Bronchial epithelial cell (primary cell): ENCODE results near the gene TSLP. TPM values are rescaled to one million over a fixed set of nuclear protein-coding genes. Genes with fewer than 3 reads are reported as not detected.

Experiments used
- DNase-seq: peaks from one replicate; pipeline ENCODE4 v3.0.0-alpha.2; 2010; ENCODE audit warnings: low read depth
- FAIRE-seq: peaks from 2 replicates; lab custom pipeline; 2011; peaks lifted over from hg19 to GRCh38; lab: Jason Lieb, UNC
- H3K27me3 ChIP-seq: 2 replicates; pipeline ENCODE4 v1.5.1; 2011; ENCODE audit warnings: low read length; ENCODE audit not compliant: control insufficient read depth, insufficient read depth
- H3K36me3 ChIP-seq: 2 replicates; pipeline ENCODE4 v1.5.1; 2011; ENCODE audit warnings: low read length; ENCODE audit not compliant: control insufficient read depth, insufficient read depth
- H3K4me3 ChIP-seq: 2 replicates; pipeline ENCODE4 v1.5.1; 2011; ENCODE audit warnings: mild to moderate bottlenecking, low read depth, low read length, control low read depth
- total RNA-seq: library from RNA; depleted of rRNA; stranded (reverse); fragments of >200 nt; gene quantifications from 2 replicates; pipeline ENCODE4 v1.2.1, GENCODE V29; 2014
- TF ChIP-seq, protein P1 (sequence below): IDR thresholded peaks from 2 replicates; pipeline ENCODE4 v1.5.1; 2011; ENCODE audit warnings: mild to moderate bottlenecking, moderate library complexity, low read length, control low read depth, inconsistent platforms; ENCODE audit not compliant: insufficient read depth, severe bottlenecking

TSLP gene
- total RNA-seq, 1 donor from 2014 or later: 0.79 TPM

DNA sequence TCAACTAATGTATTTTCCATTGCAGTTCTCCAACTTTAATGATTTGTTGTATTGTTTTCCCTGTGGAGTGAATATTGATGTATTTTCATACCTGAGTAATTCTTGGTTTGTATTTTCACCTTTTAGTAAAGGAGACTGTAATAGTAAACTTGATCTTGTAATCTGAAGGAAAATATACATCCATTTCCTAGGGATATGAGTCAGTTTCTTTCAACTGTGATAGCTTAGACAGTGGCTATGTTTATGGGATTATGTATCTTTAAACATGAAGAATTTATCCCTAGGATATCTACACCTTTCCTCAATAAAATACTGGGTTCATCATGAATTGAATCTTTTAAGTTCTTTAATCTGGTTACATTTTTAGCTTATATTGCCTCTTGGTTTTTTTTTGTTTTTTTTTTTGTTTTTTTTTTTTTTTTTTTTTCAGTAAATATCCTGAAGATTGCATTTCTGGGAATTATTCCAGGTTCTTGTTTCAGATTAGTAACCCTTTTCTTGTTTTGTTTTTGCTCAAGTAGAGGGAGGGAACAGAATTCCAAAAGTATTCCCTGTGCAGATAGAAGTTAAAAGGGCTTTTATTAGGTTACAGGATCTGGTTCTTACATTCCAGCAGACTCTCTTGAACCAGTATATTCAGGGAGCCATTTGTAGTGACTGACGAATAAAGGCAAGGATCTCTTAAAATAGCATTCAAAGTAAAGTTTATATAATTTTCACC, 27.7 kb downstream of the TSLP start:
- H3K4me3 ChIP-seq: no peak overlapping the region
- H3K36me3 ChIP-seq: peaks cover 7% of the 10 kb centered on the region
- H3K27me3 ChIP-seq: no peaks in the 10 kb centered on the region
- TF ChIP-seq, protein P1, sequence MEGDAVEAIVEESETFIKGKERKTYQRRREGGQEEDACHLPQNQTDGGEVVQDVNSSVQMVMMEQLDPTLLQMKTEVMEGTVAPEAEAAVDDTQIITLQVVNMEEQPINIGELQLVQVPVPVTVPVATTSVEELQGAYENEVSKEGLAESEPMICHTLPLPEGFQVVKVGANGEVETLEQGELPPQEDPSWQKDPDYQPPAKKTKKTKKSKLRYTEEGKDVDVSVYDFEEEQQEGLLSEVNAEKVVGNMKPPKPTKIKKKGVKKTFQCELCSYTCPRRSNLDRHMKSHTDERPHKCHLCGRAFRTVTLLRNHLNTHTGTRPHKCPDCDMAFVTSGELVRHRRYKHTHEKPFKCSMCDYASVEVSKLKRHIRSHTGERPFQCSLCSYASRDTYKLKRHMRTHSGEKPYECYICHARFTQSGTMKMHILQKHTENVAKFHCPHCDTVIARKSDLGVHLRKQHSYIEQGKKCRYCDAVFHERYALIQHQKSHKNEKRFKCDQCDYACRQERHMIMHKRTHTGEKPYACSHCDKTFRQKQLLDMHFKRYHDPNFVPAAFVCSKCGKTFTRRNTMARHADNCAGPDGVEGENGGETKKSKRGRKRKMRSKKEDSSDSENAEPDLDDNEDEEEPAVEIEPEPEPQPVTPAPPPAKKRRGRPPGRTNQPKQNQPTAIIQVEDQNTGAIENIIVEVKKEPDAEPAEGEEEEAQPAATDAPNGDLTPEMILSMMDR: no peak
- no peak for FAIRE-seq
- no peak for DNase-seq

DNA sequence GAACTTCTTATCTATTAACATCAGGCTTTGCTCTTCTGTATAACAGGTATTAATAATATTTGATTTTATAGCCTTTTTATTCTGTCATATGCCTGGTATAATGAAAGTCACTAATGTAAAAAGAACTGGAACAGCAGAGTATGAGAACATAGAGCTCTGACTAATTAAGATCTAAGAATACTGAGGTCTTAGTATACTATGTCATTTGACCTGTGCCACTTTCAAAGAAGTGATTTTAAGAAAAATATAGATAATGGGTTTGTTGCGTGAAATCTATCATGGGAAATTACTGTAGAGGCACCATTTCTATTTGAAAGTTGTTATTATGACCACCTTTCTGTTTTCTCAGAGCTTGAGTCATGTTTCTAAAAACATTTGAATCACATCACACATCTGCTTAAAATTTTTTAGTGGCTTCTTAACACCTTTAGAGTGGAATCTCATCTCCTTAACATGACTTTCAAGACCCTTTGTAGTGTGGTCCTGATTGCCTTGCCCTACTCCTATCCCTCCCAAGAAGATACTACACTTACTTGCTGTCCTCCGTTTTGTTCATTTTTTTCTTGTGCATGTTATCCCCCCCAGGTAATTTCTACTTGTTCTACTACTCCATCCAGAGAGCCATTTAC, 34.9 kb downstream of the TSLP start:
- H3K27me3 ChIP-seq: no peaks in the 10 kb centered on the region
- H3K4me3 ChIP-seq: no peak overlapping the region
- TF ChIP-seq, protein P1: no peak
- peaks cover 12% of the 10 kb centered on the region for H3K36me3 ChIP-seq
- FAIRE-seq (no peak), DNase-seq (no peak)

DNA sequence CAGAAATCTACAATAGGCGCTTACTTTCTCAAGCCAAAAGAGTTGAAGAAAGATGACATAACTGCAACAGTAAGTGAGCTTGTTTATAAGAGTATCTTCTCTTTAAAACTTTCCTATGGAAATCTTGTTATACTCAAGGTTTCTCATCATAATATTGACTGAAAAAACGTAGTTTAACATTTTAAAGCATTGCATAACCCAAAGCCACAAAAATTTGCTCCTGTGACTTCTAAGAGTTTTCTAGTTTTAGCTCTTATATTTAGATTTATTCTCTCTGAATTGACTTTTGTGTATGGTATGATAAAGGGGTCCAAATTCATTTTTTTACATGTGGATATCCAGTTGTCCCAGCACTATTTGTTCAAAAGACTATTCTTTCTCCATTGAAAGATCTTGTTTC, 35.9 kb downstream of the TSLP start:
- H3K4me3 ChIP-seq: no peak overlapping the region
- FAIRE-seq: no peak
- H3K27me3 ChIP-seq: no peaks in the 10 kb centered on the region
- DNase-seq: no peak
- TF ChIP-seq, protein P1: no peak
- H3K36me3 ChIP-seq: peaks cover 14% of the 10 kb centered on the region

DNA sequence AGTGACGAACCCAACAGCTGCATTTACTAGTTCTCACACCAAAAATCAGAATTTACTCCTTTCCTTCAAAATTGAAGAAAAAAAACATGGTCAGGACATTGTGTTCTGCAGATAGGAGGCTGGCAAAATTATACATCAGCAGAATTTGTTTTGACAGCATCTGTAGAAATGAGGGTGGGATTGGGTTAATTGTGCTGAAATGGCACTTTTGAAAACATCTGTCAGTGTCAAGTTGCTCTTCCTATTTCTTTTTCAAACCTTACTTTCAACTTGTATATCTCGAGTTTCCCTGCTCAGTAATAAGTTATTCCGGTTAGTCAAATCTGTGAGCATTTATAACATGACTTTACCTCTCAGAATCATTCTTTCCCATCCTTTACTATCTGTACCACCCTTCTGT, 40.4 kb downstream of the TSLP start:
- Histone ChIP-seq H3K36me3 (peaks cover 10% of the 10 kb centered on the region), H3K4me3 (no peak overlapping the region), H3K27me3 (no peaks in the 10 kb centered on the region)
- no peak for DNase-seq
- FAIRE-seq: no peak
- TF ChIP-seq, protein P1: no peak

DNA sequence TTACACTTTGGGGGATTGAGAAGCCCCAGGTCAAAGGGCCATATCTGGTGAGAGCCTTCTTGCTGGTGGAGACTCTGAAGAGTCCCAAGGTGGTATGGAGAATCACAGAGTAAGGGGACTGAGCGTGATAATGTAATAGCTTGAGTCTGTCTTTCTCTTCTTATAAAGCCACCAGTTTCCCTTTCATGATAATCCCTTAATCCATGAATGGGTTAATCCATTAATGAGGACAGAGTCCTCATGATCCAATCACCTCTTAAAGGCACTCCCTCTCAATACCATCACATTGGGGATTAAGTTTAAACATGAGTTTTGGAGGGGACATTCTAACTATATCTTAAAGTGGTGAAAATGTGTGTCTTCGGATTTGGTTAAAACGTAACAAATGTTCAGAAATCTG, 42.2 kb downstream of the TSLP start:
- Histone ChIP-seq H3K36me3 (peaks cover 11% of the 10 kb centered on the region), H3K27me3 (no peaks in the 10 kb centered on the region), H3K4me3 (no peak overlapping the region)
- FAIRE-seq (no peak), DNase-seq (no peak)
- TF ChIP-seq, protein P1: no peak
